GM23248 (cell line): Measurements from ENCODE around the gene LIMCH1.

Experiments
- EZH2 ChIP-seq: fragments of 200-600 bp; sonication (generic); IDR thresholded peaks from 2 replicates; pipeline ENCODE4 v1.6.1; 2018; ENCODE audit warnings: antibody characterized with exemption, mild to moderate bottlenecking; ENCODE audit not compliant: insufficient read depth, poor library complexity, severe bottlenecking
- EZH2phosphoT487 ChIP-seq: fragments of 200-600 bp; sonication (generic); IDR thresholded peaks from 2 replicates; pipeline ENCODE4 v1.6.1; 2018; ENCODE audit warnings: antibody characterized with exemption, moderate library complexity, mild to moderate bottlenecking, low read depth; ENCODE audit not compliant: insufficient read depth

GRCh38 chr4:41530741-41531140 is 7.2 kb upstream of the LIMCH1 start:
- TF ChIP-seq EZH2 (no peak), EZH2phosphoT487 (no peak)
